Cardiac fibroblast (primary cell): Measurements from ENCODE around the gene AFG1L.
A peak's percentile ranks its signal among the peaks of the same experiment; 100 is the strongest.
"Not testable (repeated sequence)": the region's sequence is repeated elsewhere in the genome, so short reads cannot be mapped to it uniquely, and the experiment has no call there.

Experiments
- DNase-seq, 2 donors: peaks; one replicate each; pipeline versions ENCODE4 v3.0.0 to v3.0.0-alpha.2; 2010; ENCODE audit warnings: low read depth in 2 of 2
- H3K4me3 ChIP-seq, 2 donors: replicated peaks in 1 of 2; 1 replicate in 1 of 2; 2 replicates in 1 of 2; pipeline ENCODE4 v1.5.1; 2011; ENCODE audit warnings: low read depth in 2 of 2, low read length in 2 of 2, mild to moderate bottlenecking in 2 of 2, moderate library complexity in 1 of 2
- CTCF ChIP-seq: IDR thresholded peaks from one replicate; pipeline ENCODE4 v1.5.1; 2011; ENCODE audit warnings: low read depth, mild to moderate bottlenecking, low read length, inconsistent platforms

Gene AFG1L

GRCh38 chr6:108304646-108305045, 9.8 kb downstream of the AFG1L start:
- TF ChIP-seq CTCF = no peak

GRCh38 chr6:108308641-108309040, 13.8 kb downstream of the AFG1L start:
- DNase-seq = peak in 1 of 2 donors; percentile 23
- H3K4me3 ChIP-seq = not testable (repeated sequence)

More at GRCh38 chr6:108304646-108305045, 9.8 kb downstream of the AFG1L start:
- no peak for DNase-seq
- H3K4me3 ChIP-seq = no peak overlapping the region

- DNase-seq = no peak
These were observed 15.0 kb downstream of the AFG1L start for GRCh38 chr6:108309844-108310243.

GRCh38 chr6:108312605-108313004, 17.8 kb downstream of the AFG1L start:
- TF ChIP-seq CTCF = no peak

More at GRCh38 chr6:108309844-108310243, 15.0 kb downstream of the AFG1L start:
- TF ChIP-seq CTCF = no peak
- no peak overlapping the region for H3K4me3 ChIP-seq

GRCh38 chr6:108321253-108321747, 26.4 kb downstream of the AFG1L start:
- H3K4me3 ChIP-seq = no peak overlapping the region
- no peak for TF ChIP-seq CTCF
- peak in 1 of 2 donors; percentile 3 for DNase-seq

More at GRCh38 chr6:108312605-108313004, 17.8 kb downstream of the AFG1L start:
- no peak for DNase-seq
- H3K4me3 ChIP-seq = no peak overlapping the region

- TF ChIP-seq CTCF = no peak
- no peak for DNase-seq
- no peak overlapping the region for H3K4me3 ChIP-seq
These were observed 27.9 kb downstream of the AFG1L start for GRCh38 chr6:108322728-108323127.

GRCh38 chr6:108323710-108324466, 29.0 kb downstream of the AFG1L start:
- no peak overlapping the region for H3K4me3 ChIP-seq
- DNase-seq = no peak
- no peak for TF ChIP-seq CTCF

- not testable (repeated sequence) for H3K4me3 ChIP-seq, DNase-seq
These were observed 35.4 kb downstream of the AFG1L start for GRCh38 chr6:108330221-108330785.
